H1 (cell line): ENCODE measurements around the gene TCERG1L. TPM values are rescaled to one million over a fixed set of nuclear protein-coding genes. Genes with fewer than 3 reads are reported as not detected.

Experiments
- SIN3A ChIP-seq, 2 experiments: IDR thresholded peaks in 1 of 2; conservative IDR thresholded peaks in 1 of 2; 2 replicates each; pipeline ENCODE4 v1.6.1; 2011 to 2012; ENCODE audit warnings: low read length in 2 of 2, improper control_type of control experiment in 1 of 2, low read depth in 1 of 2, mild to moderate bottlenecking in 1 of 2
- polyA plus RNA-seq, 7 experiments: library from polyadenylated mRNA; depleted of rRNA in 3 of 7; stranded (reverse) in 5 of 7; unstranded in 2 of 7; fragments of >200 nt in 5 of 7; fragments of 200-250 nt in 2 of 7; gene quantifications; 1 replicate in 5 of 7; 2 replicates in 1 of 7; 4 replicates in 1 of 7; pipeline versions ENCODE4 v1.2.1 to v1.2.3, GENCODE V29; 2011 to 2013; ENCODE audit warnings: missing spikeins in 2 of 7, mixed read lengths in 2 of 7
- total RNA-seq: library from RNA; stranded (reverse); fragmentation: NEBNext Ultra II Directional; extraction: Animal tissue kit (Norgen Biotek cat#: 25700); gene quantifications from 2 replicates; pipeline ENCODE4 v1.2.1, GENCODE V29; 2021

Gene TCERG1L
- total and polyA plus RNA-seq, 2 of the 8 experiments (the other 6 are each of a cell fraction or from before 2014, with no cell fraction given) = 3.9 to 6.9 TPM

- no peak for TF ChIP-seq SIN3A (conservative IDR thresholded peaks at IDR 0.05 in 1 of 2, IDR thresholded peaks at IDR 0.05 in 1 of 2; ENCODE audit: low read depth in 1 of 2, low read length in 2 of 2)
Observed at GRCh38 chr10:131077724-131078123, 233.8 kb downstream of the TCERG1L start (continued).
